GM12891 (cell line): ENCODE measurements around the gene TTC7B.

Experiments
- DNase-seq: peaks from one replicate; pipeline ENCODE4 v3.0.0; 2011; ENCODE audit warnings: low spot score; ENCODE audit not compliant: insufficient read length
- FAIRE-seq: peaks from 2 replicates; lab custom pipeline; 2011; peaks lifted over from hg19 to GRCh38; lab: Jason Lieb, UNC
- PAX5 ChIP-seq: IDR thresholded peaks from 2 replicates; pipeline ENCODE4 v1.6.1; 2011; ENCODE audit warnings: low read length, moderate library complexity, mild to moderate bottlenecking; ENCODE audit not compliant: insufficient read depth, severe bottlenecking
- POLR2A ChIP-seq: IDR thresholded peaks from 2 replicates; pipeline ENCODE4 v1.6.1; 2011; ENCODE audit warnings: low read depth, low read length, control low read depth
- POLR2AphosphoS5 ChIP-seq: IDR thresholded peaks from 2 replicates; pipeline ENCODE4 v1.6.1; 2011; ENCODE audit warnings: low read depth, low read length, control low read depth
- POU2F2 ChIP-seq: IDR thresholded peaks from 2 replicates; pipeline ENCODE4 v1.6.1; 2011; ENCODE audit warnings: low read depth, mild to moderate bottlenecking, control low read depth, low read length, moderate library complexity
- SPI1 ChIP-seq: IDR thresholded peaks from 2 replicates; pipeline ENCODE4 v1.6.1; 2011; ENCODE audit warnings: low read depth, low read length, control low read depth
- TAF1 ChIP-seq: IDR thresholded peaks from 2 replicates; pipeline ENCODE4 v1.6.1; 2011; ENCODE audit warnings: low read depth, low read length, control low read depth

TTC7B gene

GRCh38 chr14:90619911-90620310, 196.3 kb downstream of the TTC7B start:
- DNase-seq (no peak), FAIRE-seq (no peak)

DNA sequence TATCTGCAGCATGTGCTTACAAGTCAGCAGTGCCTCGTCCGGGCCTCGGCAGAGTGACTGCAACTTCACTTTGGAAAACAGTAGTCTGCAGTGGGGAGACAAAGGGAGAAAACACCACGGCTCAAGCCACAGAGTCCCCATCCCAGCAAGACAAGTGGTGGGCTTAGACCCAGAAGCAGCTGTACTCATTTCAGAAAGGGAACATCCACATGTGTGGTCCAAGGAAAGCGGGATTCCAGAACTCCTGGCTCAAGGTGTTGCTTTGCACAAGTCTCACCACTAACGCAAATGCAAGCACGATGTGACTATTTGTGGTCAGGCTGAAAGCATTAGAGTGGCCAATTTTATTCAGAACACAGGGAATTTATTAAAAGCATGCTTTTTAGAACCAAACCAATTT, 198.3 kb downstream of the TTC7B start:
- TF ChIP-seq POU2F2: no peak
- no peak for TF ChIP-seq POLR2AphosphoS5
- TF ChIP-seq POLR2A: no peak
- TF ChIP-seq TAF1: no peak
- TF ChIP-seq SPI1: no peak
- DNase-seq (no peak), FAIRE-seq (no peak)

More at GRCh38 chr14:90619911-90620310, 196.3 kb downstream of the TTC7B start:
- TF ChIP-seq TAF1 (no peak), POU2F2 (no peak)

- no peak for TF ChIP-seq PAX5
- TF ChIP-seq SPI1: no peak
- no peak for TF ChIP-seq POLR2AphosphoS5
- no peak for TF ChIP-seq POLR2A
- no peak for TF ChIP-seq POU2F2
- no peak for TF ChIP-seq TAF1
- FAIRE-seq (no peak), DNase-seq (no peak)
Observed at GRCh38 chr14:90616881-90617280, 199.3 kb downstream of the TTC7B start.

DNA sequence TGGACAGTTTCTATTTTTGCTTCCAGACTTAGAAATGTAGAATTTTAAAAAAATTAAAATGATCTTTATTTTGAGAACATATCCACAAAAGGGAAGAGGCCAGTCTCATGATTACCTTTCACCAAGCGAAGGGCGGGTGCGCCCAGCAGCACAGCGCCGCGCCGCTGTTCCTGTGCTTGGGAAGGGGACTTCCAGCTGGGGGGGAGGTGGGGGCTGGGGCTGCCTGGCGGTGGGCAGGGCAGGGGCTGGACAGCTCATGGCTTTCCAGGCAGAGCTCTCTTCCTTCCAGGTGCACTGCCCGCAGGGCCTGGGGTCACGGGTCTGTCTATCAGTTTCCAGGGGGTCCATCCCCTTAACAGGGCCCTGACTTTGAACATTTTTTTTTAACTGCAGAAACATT, 199.9 kb downstream of the TTC7B start:
- DNase-seq: no peak
- no peak for TF ChIP-seq POU2F2
- no peak for TF ChIP-seq POLR2AphosphoS5
- TF ChIP-seq TAF1: no peak
- no peak for TF ChIP-seq SPI1
- TF ChIP-seq POLR2A: no peak
- TF ChIP-seq PAX5: no peak
- FAIRE-seq: no peak

DNA sequence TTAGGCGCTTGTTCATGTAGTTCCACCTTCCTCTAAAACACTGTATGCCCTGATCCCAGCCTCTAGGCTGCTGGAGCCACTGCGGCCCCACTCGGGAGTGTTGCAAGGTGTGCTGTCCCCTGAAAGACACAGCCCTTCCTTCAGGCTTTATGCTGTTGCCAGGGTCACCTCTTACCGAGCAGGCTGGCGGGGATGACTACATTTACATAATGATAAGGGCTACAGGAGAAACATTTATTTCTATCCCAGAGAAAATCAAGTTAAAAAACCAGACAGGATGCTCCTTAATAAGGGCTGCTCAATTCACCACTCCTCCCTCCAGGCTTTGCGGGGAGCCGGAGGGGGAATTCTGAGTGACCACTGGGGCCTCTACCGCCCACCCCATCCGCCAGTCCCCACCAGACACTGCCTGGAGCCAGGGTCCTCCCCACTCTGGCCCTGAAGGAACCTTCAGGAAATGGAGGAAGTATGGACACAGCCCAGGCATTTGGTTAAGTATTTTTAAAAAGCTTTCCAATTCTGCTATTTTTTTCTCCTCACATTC, 200.6 kb downstream of the TTC7B start:
- TF ChIP-seq POLR2AphosphoS5 (no peak), SPI1 (no peak), POLR2A (no peak), PAX5 (no peak), TAF1 (no peak), POU2F2 (no peak)
- no peak for DNase-seq
- FAIRE-seq: no peak

GRCh38 chr14:90614696-90615516, 201.3 kb downstream of the TTC7B start:
- FAIRE-seq (no peak), DNase-seq (no peak)
- TF ChIP-seq POLR2A (no peak), TAF1 (no peak), PAX5 (no peak), SPI1 (no peak), POU2F2 (no peak), POLR2AphosphoS5 (no peak)

- TF ChIP-seq PAX5 (no peak), TAF1 (no peak), POLR2A (no peak), POLR2AphosphoS5 (no peak), POU2F2 (no peak), SPI1 (no peak)
- FAIRE-seq: no peak
- no peak for DNase-seq
Observed at GRCh38 chr14:90613997-90614396, 202.2 kb downstream of the TTC7B start.

- no peak for DNase-seq
- TF ChIP-seq TAF1 (no peak), POLR2A (no peak), SPI1 (no peak), POU2F2 (no peak)
- FAIRE-seq: no peak
Observed at GRCh38 chr14:90613453-90613852, 202.8 kb downstream of the TTC7B start.

- FAIRE-seq (no peak), DNase-seq (no peak)
- TF ChIP-seq TAF1 (no peak), POLR2A (no peak), PAX5 (no peak), POLR2AphosphoS5 (no peak), SPI1 (no peak), POU2F2 (no peak)
Observed at GRCh38 chr14:90612801-90613200, 203.4 kb downstream of the TTC7B start.

- no peak for DNase-seq
- no peak for TF ChIP-seq POLR2AphosphoS5
- no peak for TF ChIP-seq SPI1
- TF ChIP-seq TAF1: no peak
- no peak for TF ChIP-seq PAX5
- TF ChIP-seq POLR2A: no peak
- TF ChIP-seq POU2F2: no peak
- no peak for FAIRE-seq
Observed at GRCh38 chr14:90611936-90612335, 204.3 kb downstream of the TTC7B start.
